Effector memory CD8-positive, alpha-beta T cell (primary cell): Measurements from ENCODE around the gene INMT.

Experiments used
- ATAC-seq: fragments of 150-1000 bp; cut with Tn5 transposase; replicated peaks from 2 replicates; pipeline ENCODE4 v1.10.0; 2021; ENCODE audit warnings: mild to moderate bottlenecking, moderate library complexity
- DNase-seq, 3 experiments: peaks; one replicate each; pipeline ENCODE4 v3.0.0; 2021
- H3K27ac Mint-ChIP-seq, 2 donors: one replicate each; pipeline ENCODE4 v1.8.0; 2022; ENCODE audit warnings: mild to moderate bottlenecking in 2 of 2, mixed read lengths in 2 of 2, moderate library complexity in 2 of 2
- H3K27me3 Mint-ChIP-seq, 2 donors: one replicate each; pipeline ENCODE4 v1.8.0; 2022; ENCODE audit warnings: mixed read lengths in 2 of 2
- H3K36me3 Mint-ChIP-seq: one replicate; pipeline ENCODE4 v1.8.0; 2022; ENCODE audit warnings: mild to moderate bottlenecking, moderate library complexity, mixed read lengths; ENCODE audit not compliant: insufficient read depth
- H3K4me1 Mint-ChIP-seq, 2 donors: one replicate each; pipeline ENCODE4 v1.8.0; 2022; ENCODE audit warnings: low read depth in 2 of 2, mixed read lengths in 2 of 2
- H3K4me3 Mint-ChIP-seq, 2 donors: one replicate each; pipeline ENCODE4 v1.8.0; 2022; ENCODE audit warnings: mild to moderate bottlenecking in 2 of 2, mixed read lengths in 2 of 2, moderate library complexity in 2 of 2
- H3K9me3 Mint-ChIP-seq, 2 donors: one replicate each; pipeline ENCODE4 v1.8.0; 2022; ENCODE audit warnings: mixed read lengths in 2 of 2

The INMT gene

DNA sequence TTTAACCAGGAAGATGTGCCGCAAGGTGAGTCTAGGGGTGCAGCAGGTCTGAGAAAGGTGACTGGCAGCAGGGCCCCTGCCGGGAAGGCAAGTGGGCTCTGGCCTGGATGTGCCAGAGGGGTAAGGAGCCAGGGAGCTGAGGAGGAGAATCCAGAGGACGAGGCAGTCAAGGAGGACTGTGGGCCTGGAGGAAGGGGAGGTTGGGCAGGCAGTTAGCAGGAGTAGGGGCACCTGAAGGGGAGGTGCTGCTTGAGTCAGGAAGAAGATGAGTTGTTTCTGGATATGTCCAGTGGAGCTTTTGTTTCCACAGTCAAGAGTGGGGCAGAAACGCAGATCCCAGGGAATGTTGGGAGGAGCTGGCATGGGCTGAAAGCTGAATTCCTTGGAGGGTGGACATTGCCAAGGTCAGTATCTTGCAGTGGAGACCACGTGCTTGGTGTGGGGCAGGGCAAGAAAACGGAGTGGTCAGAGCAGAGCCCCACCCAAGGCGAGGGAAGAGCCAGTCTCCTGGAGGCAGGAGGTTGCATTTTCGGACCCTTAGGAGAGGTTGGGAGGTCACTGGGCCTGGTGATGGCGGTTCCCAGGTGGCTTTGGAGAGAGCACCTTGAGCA, 53.3 kb downstream of the INMT start:
- DNase-seq (no peak), ATAC-seq (no peak)
- H3K27ac Mint-ChIP-seq = peak overlapping the region in 1 of 2 donors; percentile 39
- H3K4me1 Mint-ChIP-seq = no peaks in the 10 kb centered on the region
- H3K9me3 Mint-ChIP-seq = no peaks in the 10 kb centered on the region
- H3K36me3 Mint-ChIP-seq = no peaks in the 10 kb centered on the region
- no peaks in the 10 kb centered on the region for H3K27me3 Mint-ChIP-seq
- H3K4me3 Mint-ChIP-seq = no peak overlapping the region

DNA sequence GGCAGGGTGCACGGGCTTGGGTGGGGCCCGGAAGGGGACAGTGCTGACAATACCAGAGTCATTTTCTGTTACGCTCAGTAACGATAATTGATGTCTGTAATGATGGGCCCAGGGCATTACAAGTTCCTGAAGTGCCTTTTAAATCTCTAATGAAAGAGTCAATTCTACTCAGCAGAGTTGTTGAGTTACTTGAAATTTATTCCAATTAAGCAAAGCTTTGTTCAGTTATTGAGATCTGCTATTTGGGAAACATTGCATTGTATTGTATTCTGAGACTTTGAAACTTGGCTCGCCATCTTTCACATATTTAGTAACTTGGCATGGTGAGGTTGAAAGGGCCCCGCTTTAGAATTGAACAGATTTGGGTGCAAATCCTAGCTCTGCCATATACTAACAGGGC, 54.0 kb downstream of the INMT start:
- Mint-ChIP-seq H3K9me3 (no peaks in the 10 kb centered on the region), H3K27me3 (no peaks in the 10 kb centered on the region), H3K4me1 (no peaks in the 10 kb centered on the region), H3K4me3 (no peak overlapping the region), H3K27ac (no peak overlapping the region), H3K36me3 (no peaks in the 10 kb centered on the region)
- ATAC-seq (no peak), DNase-seq (no peak)
